Fibroblast of skin of left quadriceps (primary cell): ENCODE results near the gene TM9SF2.

Source experiments
- DNase-seq, 2 experiments: peaks; one replicate each; pipeline ENCODE4 v3.0.0-alpha.2; 2013; ENCODE audit warnings: low read depth in 2 of 2

Gene TM9SF2

GRCh38 chr13:99495466-99496183 is 5.6 kb upstream of the TM9SF2 start:
- DNase-seq = no peak

GRCh38 chr13:99496184-99497142 is 4.8 kb upstream of the TM9SF2 start:
- peak in 1 of 2 experiments; percentile 47 for DNase-seq

GRCh38 chr13:99498171-99499161 is 2.8 kb upstream of the TM9SF2 start:
- peak; percentile 93 to 95 for DNase-seq

GRCh38 chr13:99500839-99501183 is 461 bp upstream of the TM9SF2 start:
- no peak for DNase-seq

- no peak for DNase-seq
Measured at GRCh38 chr13:99501848-99502301, 603 bp downstream of the TM9SF2 start.

- DNase-seq = no peak
Measured at GRCh38 chr13:99505814-99506269, 4.6 kb downstream of the TM9SF2 start.

GRCh38 chr13:99506634-99507033 is 5.4 kb downstream of the TM9SF2 start:
- DNase-seq = no peak

- no peak for DNase-seq
Measured at GRCh38 chr13:99507054-99507453, 5.8 kb downstream of the TM9SF2 start.

GRCh38 chr13:99507551-99507950 is 6.3 kb downstream of the TM9SF2 start:
- DNase-seq = no peak

GRCh38 chr13:99507986-99508385 is 6.7 kb downstream of the TM9SF2 start:
- no peak for DNase-seq

GRCh38 chr13:99509479-99509878 is 8.2 kb downstream of the TM9SF2 start:
- DNase-seq = no peak

- no peak for DNase-seq
Measured at GRCh38 chr13:99514801-99515200, 13.5 kb downstream of the TM9SF2 start.

- DNase-seq = no peak
Measured at GRCh38 chr13:99516153-99516929, 15.1 kb downstream of the TM9SF2 start.

GRCh38 chr13:99517577-99517976 is 16.3 kb downstream of the TM9SF2 start:
- DNase-seq = no peak

GRCh38 chr13:99517984-99518383 is 16.7 kb downstream of the TM9SF2 start:
- DNase-seq = no peak

GRCh38 chr13:99522298-99522697 is 21.0 kb downstream of the TM9SF2 start:
- DNase-seq = no peak

GRCh38 chr13:99523838-99524237 is 22.6 kb downstream of the TM9SF2 start:
- DNase-seq = no peak

- no peak for DNase-seq
Measured at GRCh38 chr13:99525967-99526366, 24.7 kb downstream of the TM9SF2 start.

- no peak for DNase-seq
Measured at GRCh38 chr13:99526549-99526948, 25.3 kb downstream of the TM9SF2 start.

GRCh38 chr13:99527301-99527700 is 26.0 kb downstream of the TM9SF2 start:
- DNase-seq = no peak

- DNase-seq = no peak
Measured at GRCh38 chr13:99528547-99528946, 27.3 kb downstream of the TM9SF2 start.
